Stimulated activated CD4-positive, alpha-beta T cell treated with anti-CD3 and anti-CD28 coated beads, Interleukin-1b, Interleukin-23, amount 100 ng/mL, for 24 hours (primary cell): ENCODE data around the gene NBDY.
A peak's percentile ranks its signal among the peaks of the same experiment; 100 is the strongest.
"Not testable (repeated sequence)": the region's sequence is repeated elsewhere in the genome, so short reads cannot be mapped to it uniquely, and the experiment has no call there.

Source experiments
- DNase-seq, 4 experiments: peaks; one replicate each; pipeline ENCODE4 v3.0.0-alpha.2; 2020; ENCODE audit warnings: low read depth in 4 of 4, low spot score in 1 of 4

NBDY gene

GRCh38 chrX:56764153-56764974 is 35.3 kb downstream of the NBDY start:
- DNase-seq = peak; percentile 30 to 61 (median 34)

DNA sequence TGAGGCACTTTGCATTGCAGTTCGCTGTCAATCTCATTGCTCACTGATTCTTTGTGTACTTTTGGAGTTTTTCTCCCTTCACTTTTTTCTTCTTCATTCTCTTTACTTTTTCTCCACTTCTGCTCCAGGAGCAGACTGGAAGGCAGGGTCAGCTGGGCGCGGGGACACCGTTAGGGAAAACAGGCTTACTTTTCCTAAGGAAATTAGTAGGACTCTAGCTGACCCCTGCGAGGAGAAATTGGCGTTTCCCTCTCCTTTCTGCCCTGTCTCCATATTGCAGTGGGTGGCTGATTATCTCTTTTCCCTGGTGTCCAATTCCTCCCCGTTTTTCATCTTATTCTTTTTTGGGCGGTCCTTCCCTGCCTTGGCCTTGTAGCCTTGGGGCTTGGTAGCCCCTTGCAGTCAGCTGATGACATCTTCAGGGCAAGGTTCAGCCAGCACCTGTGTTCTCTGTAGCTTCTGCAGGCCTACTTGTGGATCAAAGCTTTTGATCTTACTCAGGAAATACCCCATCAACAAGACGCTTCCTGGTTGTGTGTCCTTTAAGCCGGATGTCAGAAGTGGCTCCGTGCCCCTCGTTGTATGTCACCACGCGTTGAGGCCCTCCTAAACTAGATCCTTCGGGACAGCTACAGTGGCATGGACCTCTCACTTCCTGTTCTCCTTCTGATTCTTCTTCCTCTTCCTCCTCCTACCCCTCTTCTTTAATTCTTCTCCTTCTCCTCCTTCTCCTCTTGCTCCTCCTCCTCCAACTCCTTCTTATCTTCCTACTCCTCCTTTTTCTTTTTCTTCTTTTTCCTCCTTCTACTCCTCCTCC is 36.1 kb downstream of the NBDY start:
- no peak for DNase-seq

- DNase-seq = no peak
These were observed 36.9 kb downstream of the NBDY start for GRCh38 chrX:56765811-56766553.

GRCh38 chrX:56766554-56767347 is 37.7 kb downstream of the NBDY start:
- no peak for DNase-seq

DNA sequence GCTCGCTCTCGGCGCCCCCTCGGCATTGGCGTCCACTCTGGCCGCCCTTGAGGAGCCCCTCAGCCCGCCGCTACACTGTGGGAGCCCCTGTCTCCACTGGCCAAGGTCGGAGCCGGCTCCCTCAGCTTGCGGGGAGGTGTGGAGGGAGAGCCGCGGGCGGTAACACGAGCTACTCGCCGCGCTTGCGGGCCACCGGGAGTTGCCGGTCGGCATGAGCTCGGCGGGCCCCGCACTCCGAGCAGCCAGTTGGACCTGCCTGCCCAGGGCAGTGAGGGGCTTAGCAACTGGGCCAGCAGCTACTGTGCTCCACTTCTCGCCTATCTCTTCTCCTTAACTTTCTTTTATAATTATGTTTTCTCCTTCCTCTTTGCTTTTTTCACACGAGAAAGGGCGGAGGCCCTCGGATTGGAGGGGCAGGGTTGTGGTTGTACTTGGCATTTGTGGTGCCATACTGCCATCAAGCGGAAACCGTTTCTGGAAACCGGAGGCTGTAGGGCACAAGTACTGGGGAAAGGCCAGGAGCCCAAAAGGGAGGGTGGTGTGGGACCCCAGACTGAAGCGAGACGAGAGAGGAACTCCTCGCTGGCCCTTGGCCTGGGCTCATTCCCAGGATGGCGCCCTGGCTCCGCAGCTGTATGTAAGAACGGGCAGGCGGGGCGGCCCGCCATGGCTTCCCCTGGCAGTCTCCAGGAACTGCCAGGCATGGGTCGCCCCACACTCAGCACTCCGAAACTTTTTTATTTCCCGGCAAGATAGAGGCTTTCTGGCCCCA is 38.5 kb downstream of the NBDY start:
- not testable (repeated sequence) for DNase-seq

- not testable (repeated sequence) for DNase-seq
These were observed 39.1 kb downstream of the NBDY start for GRCh38 chrX:56768120-56768660.

GRCh38 chrX:56772675-56773521 is 43.9 kb downstream of the NBDY start:
- DNase-seq = not testable (repeated sequence)

GRCh38 chrX:56773522-56774060 is 44.5 kb downstream of the NBDY start:
- not testable (repeated sequence) for DNase-seq

DNA sequence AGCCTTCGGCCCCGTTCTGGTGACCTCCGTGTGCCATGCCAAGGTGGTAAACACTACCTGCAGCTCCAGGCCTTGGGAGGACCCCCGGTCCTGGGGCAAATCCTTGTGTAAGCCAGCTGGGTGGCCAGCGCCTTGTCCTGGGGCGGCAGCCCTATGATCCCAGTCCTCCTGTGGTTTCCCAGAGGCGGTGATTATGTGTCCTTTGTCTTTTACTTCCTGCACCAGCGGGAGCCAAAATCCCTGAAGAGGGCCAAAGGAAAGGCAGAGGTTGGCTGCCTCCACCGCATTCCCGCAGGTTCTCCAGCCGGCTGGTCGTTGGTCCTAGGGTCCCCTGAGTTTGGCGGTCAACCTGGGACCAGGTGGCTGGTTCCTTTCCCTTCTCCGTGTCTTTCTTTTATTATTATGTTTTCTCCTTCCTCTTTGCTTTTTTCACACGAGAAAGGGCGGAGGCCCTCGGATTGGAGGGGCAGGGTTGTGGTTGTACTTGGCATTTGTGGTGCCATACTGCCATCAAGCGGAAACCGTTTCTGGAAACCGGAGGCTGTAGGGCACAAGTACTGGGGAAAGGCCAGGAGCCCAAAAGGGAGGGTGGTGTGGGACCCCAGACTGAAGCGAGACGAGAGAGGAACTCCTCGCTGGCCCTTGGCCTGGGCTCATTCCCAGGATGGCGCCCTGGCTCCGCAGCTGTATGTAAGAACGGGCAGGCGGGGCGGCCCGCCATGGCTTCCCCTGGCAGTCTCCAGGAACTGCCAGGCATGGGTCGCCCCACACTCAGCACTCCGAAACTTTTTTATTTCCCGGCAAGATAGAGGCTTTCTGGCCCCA is 49.3 kb downstream of the NBDY start:
- not testable (repeated sequence) for DNase-seq

GRCh38 chrX:56778924-56779468 is 50.0 kb downstream of the NBDY start:
- not testable (repeated sequence) for DNase-seq

DNA sequence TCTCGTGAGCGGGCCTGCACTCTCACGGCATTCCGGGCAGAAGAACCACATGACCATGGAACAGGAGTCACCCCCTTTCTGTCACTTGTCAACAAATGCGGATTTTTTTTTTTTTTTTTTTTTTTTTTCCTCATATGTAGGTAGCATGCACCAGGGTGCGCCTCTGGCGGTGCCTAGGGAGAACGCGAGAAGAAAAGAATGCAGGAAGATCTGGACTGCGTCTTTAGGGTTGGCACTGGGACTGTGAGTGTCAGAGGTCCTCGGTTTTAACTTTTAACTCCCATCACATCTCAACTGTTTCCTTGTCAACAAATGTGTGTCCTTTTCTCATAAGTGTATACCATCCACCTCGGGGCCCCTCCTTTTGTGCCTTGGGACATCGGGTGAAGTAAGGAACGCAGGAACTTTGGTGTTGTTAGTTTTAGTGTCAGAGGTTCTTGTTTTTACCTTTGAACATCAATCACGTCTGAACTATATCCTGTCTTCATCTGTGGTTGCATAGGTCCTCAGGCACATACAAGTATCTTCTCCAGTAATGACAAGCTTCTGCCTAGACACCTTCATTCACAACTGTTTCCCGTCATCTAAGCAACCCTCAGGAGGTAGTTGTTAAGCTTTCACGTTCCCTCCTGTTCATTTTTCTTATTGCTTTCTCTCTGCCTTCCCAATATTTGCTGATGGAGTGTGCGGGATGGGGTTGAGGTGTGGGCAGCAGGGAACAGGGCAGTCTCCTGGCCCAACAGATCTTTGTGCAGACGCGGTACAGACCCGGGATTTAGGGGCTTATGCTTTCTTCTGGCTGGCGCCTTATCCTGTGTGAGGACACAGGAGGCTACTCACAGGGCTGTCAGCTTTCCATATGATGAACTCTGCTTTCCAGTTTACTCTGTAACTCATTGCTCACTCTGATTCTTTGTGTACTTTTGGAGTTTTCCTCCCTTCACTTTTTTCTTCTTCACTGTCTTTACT is 51.9 kb downstream of the NBDY start:
- not testable (repeated sequence) for DNase-seq

- DNase-seq = no peak
These were observed 53.3 kb downstream of the NBDY start for GRCh38 chrX:56782352-56782751.

DNA sequence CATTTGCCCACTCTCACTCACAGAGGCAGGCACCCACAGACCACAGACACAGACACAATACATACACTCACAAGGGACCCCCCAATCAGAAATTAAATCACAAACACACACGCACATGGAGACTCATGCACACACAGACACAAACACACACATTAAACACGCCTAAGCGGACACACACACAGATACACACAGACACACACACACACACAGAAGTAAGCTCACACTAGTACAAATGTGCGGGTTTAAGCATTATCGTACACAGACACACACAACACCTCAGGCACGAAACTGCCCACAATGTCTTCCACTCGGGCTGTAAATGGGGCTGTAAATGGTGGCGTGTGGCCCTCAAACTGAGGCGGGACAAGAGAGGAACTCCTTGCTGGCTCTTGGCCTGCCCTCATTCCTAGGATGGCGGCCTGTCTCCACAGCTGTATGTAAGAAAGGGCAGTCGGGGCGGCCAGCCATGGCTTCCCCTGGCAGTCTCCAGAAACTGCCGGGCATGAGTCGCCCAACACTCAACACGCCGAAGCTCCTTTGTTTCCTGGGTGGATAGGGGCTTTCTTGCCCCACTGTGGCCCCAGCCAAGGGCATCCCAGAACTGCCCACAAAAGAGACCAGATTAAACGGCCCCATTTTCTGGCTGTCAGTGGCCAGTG is 53.9 kb downstream of the NBDY start:
- no peak for DNase-seq

GRCh38 chrX:56783450-56783831 is 54.4 kb downstream of the NBDY start:
- peak in 1 of 4 experiments; percentile 61 for DNase-seq

- no peak for DNase-seq
These were observed 55.1 kb downstream of the NBDY start for GRCh38 chrX:56783996-56784620.
